Fibroblast of pulmonary artery (primary cell): ENCODE results near the gene DPEP1.

Experiments
- DNase-seq: peaks from one replicate; pipeline ENCODE4 v3.0.0-alpha.2; 2010; ENCODE audit warnings: low read depth
- H3K4me3 ChIP-seq: replicated peaks from 2 replicates; pipeline ENCODE4 v1.5.1; 2011; ENCODE audit warnings: low read depth, mild to moderate bottlenecking, control low read depth, low read length, moderate library complexity
- TF ChIP-seq, protein P1 (sequence below): IDR thresholded peaks from 2 replicates; pipeline ENCODE4 v1.5.1; 2011; ENCODE audit warnings: mild to moderate bottlenecking, control low read depth, low read length, inconsistent platforms; ENCODE audit errors: missing control alignments

The DPEP1 gene

DNA sequence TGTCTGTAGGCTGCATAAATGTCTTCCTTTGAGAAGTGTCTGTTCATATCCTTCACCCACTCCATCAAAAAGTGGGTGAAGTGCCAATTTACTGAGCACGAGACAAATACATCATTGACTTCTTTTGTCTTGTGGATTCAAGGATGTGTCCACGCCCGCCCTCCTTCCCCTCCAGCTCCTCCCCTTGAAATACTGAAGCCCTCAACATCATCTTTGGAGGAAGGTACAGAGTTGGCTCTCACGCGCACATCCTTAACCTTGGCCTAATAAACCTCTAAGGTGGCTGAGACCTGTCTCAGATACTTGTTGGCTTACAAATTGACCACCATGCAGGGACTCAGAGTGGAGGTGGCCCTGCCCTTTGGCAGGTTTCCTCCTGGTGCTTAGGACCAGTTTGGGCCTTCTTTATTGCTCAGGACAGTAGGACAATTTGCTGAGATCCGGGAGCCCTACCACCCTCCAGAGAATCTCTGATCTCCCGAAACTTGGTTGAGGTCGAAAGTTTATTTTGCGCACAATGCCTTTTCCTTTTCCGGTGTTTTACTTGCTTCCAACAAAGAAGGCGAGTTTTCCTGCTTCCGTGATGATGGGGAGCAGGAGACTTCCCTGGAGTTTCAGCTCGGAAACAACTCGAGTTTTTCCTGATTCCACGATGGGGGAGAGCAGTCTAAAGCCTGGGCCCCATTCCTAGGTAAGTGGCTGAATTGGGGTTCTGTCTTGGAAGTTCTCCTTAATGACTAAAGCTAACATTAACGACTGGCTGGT, 58.9 kb downstream of the DPEP1 start:
- TF ChIP-seq, protein P1, sequence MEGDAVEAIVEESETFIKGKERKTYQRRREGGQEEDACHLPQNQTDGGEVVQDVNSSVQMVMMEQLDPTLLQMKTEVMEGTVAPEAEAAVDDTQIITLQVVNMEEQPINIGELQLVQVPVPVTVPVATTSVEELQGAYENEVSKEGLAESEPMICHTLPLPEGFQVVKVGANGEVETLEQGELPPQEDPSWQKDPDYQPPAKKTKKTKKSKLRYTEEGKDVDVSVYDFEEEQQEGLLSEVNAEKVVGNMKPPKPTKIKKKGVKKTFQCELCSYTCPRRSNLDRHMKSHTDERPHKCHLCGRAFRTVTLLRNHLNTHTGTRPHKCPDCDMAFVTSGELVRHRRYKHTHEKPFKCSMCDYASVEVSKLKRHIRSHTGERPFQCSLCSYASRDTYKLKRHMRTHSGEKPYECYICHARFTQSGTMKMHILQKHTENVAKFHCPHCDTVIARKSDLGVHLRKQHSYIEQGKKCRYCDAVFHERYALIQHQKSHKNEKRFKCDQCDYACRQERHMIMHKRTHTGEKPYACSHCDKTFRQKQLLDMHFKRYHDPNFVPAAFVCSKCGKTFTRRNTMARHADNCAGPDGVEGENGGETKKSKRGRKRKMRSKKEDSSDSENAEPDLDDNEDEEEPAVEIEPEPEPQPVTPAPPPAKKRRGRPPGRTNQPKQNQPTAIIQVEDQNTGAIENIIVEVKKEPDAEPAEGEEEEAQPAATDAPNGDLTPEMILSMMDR: no peak
- H3K4me3 ChIP-seq: no peak overlapping the region
- no peak for DNase-seq

DNA sequence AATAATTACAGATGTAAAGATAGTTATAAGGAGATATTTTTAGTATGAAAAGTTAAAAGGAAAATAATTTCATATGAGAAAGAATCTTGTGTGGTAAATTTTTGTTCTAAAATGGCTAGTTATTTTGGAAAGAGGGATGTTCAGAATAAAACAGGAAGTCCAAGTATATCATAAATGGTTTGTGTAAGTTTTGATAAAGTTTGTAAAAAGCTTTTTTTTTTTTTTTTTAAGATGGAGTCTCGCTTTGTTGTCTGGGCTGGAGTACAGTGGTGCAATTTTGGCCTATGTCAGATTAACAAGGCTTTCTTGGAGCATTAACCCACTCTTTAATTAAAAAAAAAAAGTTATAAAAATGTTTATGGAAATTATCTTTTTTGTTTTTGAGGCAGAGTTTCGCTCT, 64.8 kb downstream of the DPEP1 start:
- H3K4me3 ChIP-seq: no peak overlapping the region
- TF ChIP-seq, protein P1: no peak
- no peak for DNase-seq

DNA sequence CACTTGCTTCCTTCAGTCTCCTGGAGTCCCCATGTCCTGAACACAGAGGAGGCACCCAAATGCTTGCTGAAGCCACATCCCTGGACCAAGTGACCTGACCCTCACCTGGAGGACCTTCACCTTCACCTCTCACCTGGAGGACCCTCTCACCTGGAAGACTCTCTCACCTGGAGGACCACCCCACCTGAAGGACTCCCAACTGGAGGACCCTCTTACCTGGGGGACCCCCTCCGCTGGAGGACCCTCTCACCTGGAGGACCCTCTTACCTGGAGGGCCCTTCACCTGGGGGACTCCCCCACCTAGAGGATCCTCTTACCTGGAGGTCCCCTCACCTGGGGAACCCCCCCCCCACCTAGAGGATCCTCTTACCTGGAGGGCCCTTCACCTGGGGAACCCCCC, 72.5 kb downstream of the DPEP1 start:
- DNase-seq: no peak
- TF ChIP-seq, protein P1: no peak
- H3K4me3 ChIP-seq: no peak overlapping the region

DNA sequence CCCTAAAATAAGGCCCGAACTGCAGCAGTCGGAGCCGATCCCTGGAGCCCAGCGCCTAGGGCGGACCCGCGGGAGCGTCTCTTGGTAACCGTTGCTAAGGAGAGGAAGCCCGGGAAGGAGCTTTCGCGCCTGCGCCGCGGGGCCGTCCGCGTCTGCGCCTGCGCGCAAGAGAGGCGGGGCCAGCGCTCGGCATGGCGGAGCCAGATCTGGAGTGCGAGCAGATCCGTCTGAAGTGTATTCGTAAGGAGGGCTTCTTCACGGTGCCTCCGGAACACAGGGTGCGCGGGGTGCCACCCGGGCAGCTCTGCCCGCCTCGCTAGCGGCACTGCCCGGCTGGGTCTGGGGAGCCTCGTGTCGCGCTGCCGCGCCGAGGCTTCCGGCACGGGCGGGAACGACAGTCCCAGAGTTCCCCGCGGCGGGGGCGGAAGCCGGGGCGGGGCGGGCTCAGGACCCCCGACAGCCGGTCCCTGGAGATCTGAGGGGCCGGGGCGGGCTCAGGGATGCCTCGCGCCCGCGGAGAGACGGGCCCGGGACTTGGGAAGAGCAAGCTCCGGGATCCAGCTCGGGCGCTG, 73.2 kb downstream of the DPEP1 start, which contains the start of gene CDK10:
Gene CDK10 (plus strand): TSS at position 170 of the 572 bp plus-strand sequence. CDS start 22 bp downstream, at position 192.
- H3K4me3 ChIP-seq: peak within 1 kb of the TSS; percentile 82
- DNase-seq: peak; percentile 90
- TF ChIP-seq, protein P1: no peak

DNA sequence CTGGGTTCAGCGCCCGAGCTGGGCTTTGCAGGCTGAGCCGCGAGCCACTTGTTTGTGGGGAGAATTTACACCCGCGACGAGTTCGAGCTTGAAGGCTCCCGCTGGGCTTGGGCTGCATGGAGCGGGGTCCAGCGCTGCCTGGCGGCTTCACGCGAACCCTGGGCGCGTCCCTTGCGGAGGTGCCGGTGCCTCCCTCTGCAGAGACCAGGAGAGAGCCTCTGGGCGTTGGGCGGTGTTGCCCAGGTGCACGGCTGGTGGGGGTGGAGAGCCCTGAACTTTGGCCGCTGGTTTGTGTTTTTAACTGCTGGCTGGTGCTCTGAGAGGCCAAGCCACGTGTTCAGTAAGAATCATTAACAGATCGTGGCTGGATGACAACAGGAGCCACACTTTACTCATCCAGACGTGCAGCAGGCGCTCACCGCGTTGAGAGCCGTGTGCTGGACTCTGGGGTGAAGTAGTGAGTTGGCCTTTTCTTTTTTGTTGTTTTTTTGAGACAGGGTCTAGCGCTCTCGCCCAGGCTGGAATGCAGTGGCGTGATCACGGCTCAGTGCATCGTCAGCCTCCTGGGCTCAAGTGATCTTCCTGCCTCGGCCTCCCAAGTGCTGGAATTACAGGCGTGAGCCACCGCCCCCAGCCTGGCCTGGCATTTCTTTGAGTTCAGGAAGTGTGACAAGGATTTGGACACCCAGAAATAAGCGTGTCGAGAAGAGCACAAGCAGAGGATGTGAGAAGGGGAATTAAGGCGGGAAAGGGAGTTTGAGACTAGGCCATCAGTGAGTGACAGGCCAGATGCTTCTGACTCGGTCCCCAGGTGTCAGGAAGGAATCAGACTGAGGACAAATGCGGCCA, 73.9 kb downstream of the DPEP1 start:
- peak; percentile 25 for DNase-seq

More for the DNA sequence above, 73.9 kb downstream of the DPEP1 start:
- peak overlapping the region; percentile 82 for H3K4me3 ChIP-seq
- TF ChIP-seq, protein P1: no peak
